ENCODE results near the gene ABCC12.
A peak's percentile ranks its signal among the peaks of the same experiment; 100 is the strongest.

The ABCC12 gene

GRCh38 chr16:48133455-48134211, 22.2 kb downstream of the ABCC12 start:
- ATAC-seq (replicated peaks) (no peak), DNase-seq (no peak)
- no peak overlapping the region for H3K4me3 Mint-ChIP-seq
- no peak overlapping the region for H3K27ac Mint-ChIP-seq
- no peaks in the 10 kb centered on the region for H3K4me1 Mint-ChIP-seq (ENCODE audit: low read depth in 2 of 2)
- H3K27me3 Mint-ChIP-seq: peaks cover 22 to 31% of the 10 kb centered on the region in 2 donors
- H3K36me3 Mint-ChIP-seq (ENCODE audit: insufficient read depth): no peaks in the 10 kb centered on the region
- H3K9me3 Mint-ChIP-seq: no peaks in the 10 kb centered on the region

- ATAC-seq (replicated peaks): no peak
- DNase-seq: no peak
- no peak overlapping the region for H3K27ac Mint-ChIP-seq
- peaks cover 22 to 31% of the 10 kb centered on the region in 2 donors for H3K27me3 Mint-ChIP-seq
- H3K4me1 Mint-ChIP-seq (ENCODE audit: low read depth in 2 of 2): no peaks in the 10 kb centered on the region
- H3K36me3 Mint-ChIP-seq (ENCODE audit: insufficient read depth): no peaks in the 10 kb centered on the region
- H3K4me3 Mint-ChIP-seq: no peak overlapping the region
- H3K9me3 Mint-ChIP-seq: no peaks in the 10 kb centered on the region
Observed at GRCh38 chr16:48132696-48133095, 23.1 kb downstream of the ABCC12 start.

- Mint-ChIP-seq H3K27ac (no peak overlapping the region), H3K4me3 (no peak overlapping the region), H3K36me3 (ENCODE audit: insufficient read depth) (no peaks in the 10 kb centered on the region), H3K27me3 (peaks cover 21 to 29% of the 10 kb centered on the region in 2 donors), H3K4me1 (ENCODE audit: low read depth in 2 of 2) (no peaks in the 10 kb centered on the region), H3K9me3 (no peaks in the 10 kb centered on the region)
- DNase-seq (no peak), ATAC-seq (replicated peaks) (no peak)
Observed at GRCh38 chr16:48131201-48131935, 24.4 kb downstream of the ABCC12 start.

GRCh38 chr16:48129926-48130325, 25.9 kb downstream of the ABCC12 start:
- no peak for DNase-seq
- no peak for ATAC-seq (replicated peaks)
- H3K27ac Mint-ChIP-seq: no peak overlapping the region
- H3K27me3 Mint-ChIP-seq: peaks cover 18 to 19% of the 10 kb centered on the region in 2 donors
- H3K9me3 Mint-ChIP-seq: no peaks in the 10 kb centered on the region
- no peaks in the 10 kb centered on the region for H3K4me1 Mint-ChIP-seq (ENCODE audit: low read depth in 2 of 2)
- no peak overlapping the region for H3K4me3 Mint-ChIP-seq
- H3K36me3 Mint-ChIP-seq (ENCODE audit: insufficient read depth): no peaks in the 10 kb centered on the region

- ATAC-seq (replicated peaks) (no peak), DNase-seq (no peak)
- Mint-ChIP-seq H3K4me1 (ENCODE audit: low read depth in 2 of 2) (no peaks in the 10 kb centered on the region), H3K27me3 (peaks cover 21 to 31% of the 10 kb centered on the region in 2 donors), H3K27ac (no peak overlapping the region), H3K9me3 (no peaks in the 10 kb centered on the region), H3K4me3 (no peak overlapping the region), H3K36me3 (ENCODE audit: insufficient read depth) (no peaks in the 10 kb centered on the region)
Observed at GRCh38 chr16:48128769-48129168, 27.0 kb downstream of the ABCC12 start.

- Mint-ChIP-seq H3K27me3 (peaks cover 21 to 31% of the 10 kb centered on the region in 2 donors), H3K27ac (no peak overlapping the region), H3K4me3 (no peak overlapping the region), H3K9me3 (no peaks in the 10 kb centered on the region), H3K36me3 (ENCODE audit: insufficient read depth) (no peaks in the 10 kb centered on the region), H3K4me1 (ENCODE audit: low read depth in 2 of 2) (no peaks in the 10 kb centered on the region)
- ATAC-seq (replicated peaks): no peak
- DNase-seq: no peak
Observed at GRCh38 chr16:48126801-48127644, 28.8 kb downstream of the ABCC12 start.

- H3K9me3 Mint-ChIP-seq: no peaks in the 10 kb centered on the region
- no peaks in the 10 kb centered on the region for H3K4me1 Mint-ChIP-seq (ENCODE audit: low read depth in 2 of 2)
- peaks cover 16 to 22% of the 10 kb centered on the region in 2 donors for H3K27me3 Mint-ChIP-seq
- no peak for ATAC-seq (replicated peaks)
- no peak overlapping the region for H3K4me3 Mint-ChIP-seq
- DNase-seq: no peak
- no peak overlapping the region for H3K27ac Mint-ChIP-seq
- H3K36me3 Mint-ChIP-seq (ENCODE audit: insufficient read depth): no peaks in the 10 kb centered on the region
Observed at GRCh38 chr16:48125888-48126287, 29.9 kb downstream of the ABCC12 start.

GRCh38 chr16:48124266-48124665, 31.5 kb downstream of the ABCC12 start:
- Mint-ChIP-seq H3K27ac (no peak overlapping the region), H3K4me3 (no peak overlapping the region), H3K4me1 (ENCODE audit: low read depth in 2 of 2) (no peaks in the 10 kb centered on the region), H3K9me3 (no peaks in the 10 kb centered on the region), H3K27me3 (peaks cover 8 to 16% of the 10 kb centered on the region in 2 donors), H3K36me3 (ENCODE audit: insufficient read depth) (no peaks in the 10 kb centered on the region)
- ATAC-seq (replicated peaks) (no peak), DNase-seq (no peak)

GRCh38 chr16:48123104-48123788, 32.5 kb downstream of the ABCC12 start:
- no peaks in the 10 kb centered on the region for H3K9me3 Mint-ChIP-seq
- no peak for ATAC-seq (replicated peaks)
- H3K27me3 Mint-ChIP-seq: peaks cover 8 to 25% of the 10 kb centered on the region in 2 donors
- no peak overlapping the region for H3K4me3 Mint-ChIP-seq
- H3K4me1 Mint-ChIP-seq (ENCODE audit: low read depth in 2 of 2): no peaks in the 10 kb centered on the region
- H3K36me3 Mint-ChIP-seq (ENCODE audit: insufficient read depth): no peaks in the 10 kb centered on the region
- no peak overlapping the region for H3K27ac Mint-ChIP-seq
- DNase-seq: no peak

- H3K36me3 Mint-ChIP-seq (ENCODE audit: insufficient read depth): no peaks in the 10 kb centered on the region
- no peak overlapping the region for H3K4me3 Mint-ChIP-seq
- peaks cover 11 to 33% of the 10 kb centered on the region in 2 donors for H3K27me3 Mint-ChIP-seq
- no peaks in the 10 kb centered on the region for H3K9me3 Mint-ChIP-seq
- H3K27ac Mint-ChIP-seq: no peak overlapping the region
- H3K4me1 Mint-ChIP-seq (ENCODE audit: low read depth in 2 of 2): no peaks in the 10 kb centered on the region
- DNase-seq (no peak), ATAC-seq (replicated peaks) (no peak)
Observed at GRCh38 chr16:48121276-48121675, 34.5 kb downstream of the ABCC12 start.

GRCh38 chr16:48118841-48119240, 37.0 kb downstream of the ABCC12 start:
- H3K4me1 Mint-ChIP-seq (ENCODE audit: low read depth in 2 of 2): no peaks in the 10 kb centered on the region
- H3K4me3 Mint-ChIP-seq: no peak overlapping the region
- ATAC-seq (replicated peaks) (no peak), DNase-seq (no peak)
- H3K36me3 Mint-ChIP-seq (ENCODE audit: insufficient read depth): no peaks in the 10 kb centered on the region
- H3K9me3 Mint-ChIP-seq: no peaks in the 10 kb centered on the region
- H3K27me3 Mint-ChIP-seq: peaks cover 12 to 44% of the 10 kb centered on the region in 2 donors
- no peak overlapping the region for H3K27ac Mint-ChIP-seq

- peak; percentile 59 for ATAC-seq (replicated peaks)
- DNase-seq: peak; percentile 27 to 46 (median 30)
- no peak overlapping the region for H3K4me3 Mint-ChIP-seq
- H3K36me3 Mint-ChIP-seq (ENCODE audit: insufficient read depth): no peaks in the 10 kb centered on the region
- H3K4me1 Mint-ChIP-seq (ENCODE audit: low read depth in 2 of 2): peaks cover 0 to 2% of the 10 kb centered on the region in 2 donors
- no peak overlapping the region for H3K27ac Mint-ChIP-seq
- H3K27me3 Mint-ChIP-seq: peaks cover 12 to 48% of the 10 kb centered on the region in 2 donors
- no peaks in the 10 kb centered on the region for H3K9me3 Mint-ChIP-seq
Observed at GRCh38 chr16:48117217-48118105, 38.3 kb downstream of the ABCC12 start.

All from effector memory CD8-positive, alpha-beta T cell (primary cell).